ENCODE results near the gene DLGAP1.
A peak's percentile ranks its signal among the peaks of the same experiment; 100 is the strongest.
"Not testable (repeated sequence)": the region's sequence is repeated elsewhere in the genome, so short reads cannot be mapped to it uniquely, and the experiment has no call there.

The DLGAP1 gene

GRCh38 chr18:3709205-3709604 is 745.9 kb downstream of the DLGAP1 start:
- no peak for DNase-seq

GRCh38 chr18:3706279-3707097 is 748.6 kb downstream of the DLGAP1 start:
- no peak for DNase-seq

GRCh38 chr18:3704556-3705344 is 750.4 kb downstream of the DLGAP1 start:
- DNase-seq = no peak

- DNase-seq = peak; percentile 51
Observed at GRCh38 chr18:3703732-3704176, 751.4 kb downstream of the DLGAP1 start.

- DNase-seq = not testable (repeated sequence)
Observed at GRCh38 chr18:3699707-3700567, 755.2 kb downstream of the DLGAP1 start.

GRCh38 chr18:3694030-3694778 is 760.9 kb downstream of the DLGAP1 start:
- DNase-seq = not testable (repeated sequence)

GRCh38 chr18:3693410-3693809 is 761.7 kb downstream of the DLGAP1 start:
- no peak for DNase-seq

GRCh38 chr18:3692691-3693090 is 762.4 kb downstream of the DLGAP1 start:
- DNase-seq = no peak

- peak; percentile 75 for DNase-seq
Observed at GRCh38 chr18:3692113-3692621, 762.9 kb downstream of the DLGAP1 start.

- no peak for DNase-seq
Observed at GRCh38 chr18:3691705-3692104, 763.4 kb downstream of the DLGAP1 start.

- DNase-seq = no peak
Observed at GRCh38 chr18:3690764-3691066, 764.4 kb downstream of the DLGAP1 start.

GRCh38 chr18:3689986-3690763 is 764.9 kb downstream of the DLGAP1 start:
- no peak for DNase-seq

- no peak for DNase-seq
Observed at GRCh38 chr18:3689091-3689490, 766.0 kb downstream of the DLGAP1 start.

GRCh38 chr18:3688690-3689089 is 766.4 kb downstream of the DLGAP1 start:
- DNase-seq = no peak

GRCh38 chr18:3683483-3683882 is 771.6 kb downstream of the DLGAP1 start:
- no peak for DNase-seq

GRCh38 chr18:3682061-3682460 is 773.0 kb downstream of the DLGAP1 start:
- DNase-seq = no peak

- no peak for DNase-seq
Observed at GRCh38 chr18:3679241-3679640, 775.9 kb downstream of the DLGAP1 start.

GRCh38 chr18:3675994-3676393 is 779.1 kb downstream of the DLGAP1 start:
- no peak for DNase-seq

GRCh38 chr18:3675446-3675845 is 779.7 kb downstream of the DLGAP1 start:
- DNase-seq = no peak

- DNase-seq = no peak
Observed at GRCh38 chr18:3671176-3671575, 783.9 kb downstream of the DLGAP1 start.

GRCh38 chr18:3669376-3669775 is 785.7 kb downstream of the DLGAP1 start:
- DNase-seq = no peak

Data from NCI-H510A (cell line).